Liver (tissue), 3 donors: ENCODE data around the gene MYBPC1.
"Not testable (repeated sequence)": the region's sequence is repeated elsewhere in the genome, so short reads cannot be mapped to it uniquely, and the experiment has no call there.

ENCODE experiments used
- JUND ChIP-seq, 2 donors: IDR thresholded peaks; 2 replicates each; pipeline ENCODE4 v1.6.1; 2016; ENCODE audit warnings: antibody characterized with exemption in 2 of 2
- TF ChIP-seq, protein P1 (sequence below): IDR thresholded peaks from 2 replicates; pipeline ENCODE4 v1.6.1; 2016; ENCODE audit warnings: antibody characterized with exemption, mild to moderate bottlenecking
- TF ChIP-seq, protein P2 (sequence below): fragments of 150-350 bp; IDR thresholded peaks from 2 replicates; pipeline ENCODE4 v1.5.1; 2017; ENCODE audit warnings: improper control_type of control experiment, low read depth, low read length; ENCODE audit not compliant: missing input control
- donor health status: healthy.
- donor health status: healthy.

DNA sequence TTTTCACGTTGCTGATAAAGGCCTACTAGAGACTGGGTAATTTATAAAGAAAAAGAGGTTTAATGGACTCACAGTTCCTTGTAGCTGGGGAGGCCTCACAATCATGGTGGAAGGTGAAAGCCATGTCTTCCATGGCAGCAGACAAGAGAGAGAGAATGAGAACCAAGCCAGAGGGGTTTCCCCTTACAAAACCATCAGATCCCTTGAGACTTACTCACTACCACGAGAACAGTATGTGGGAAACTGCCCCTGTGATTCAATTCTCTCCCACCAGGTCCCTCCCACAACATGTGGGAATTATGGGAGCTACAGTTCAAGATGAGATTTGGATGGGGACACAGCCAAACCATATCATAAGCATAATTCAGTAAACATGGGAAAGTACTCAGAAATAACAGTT, 65.9 kb downstream of the MYBPC1 start:
- TF ChIP-seq, protein P1, sequence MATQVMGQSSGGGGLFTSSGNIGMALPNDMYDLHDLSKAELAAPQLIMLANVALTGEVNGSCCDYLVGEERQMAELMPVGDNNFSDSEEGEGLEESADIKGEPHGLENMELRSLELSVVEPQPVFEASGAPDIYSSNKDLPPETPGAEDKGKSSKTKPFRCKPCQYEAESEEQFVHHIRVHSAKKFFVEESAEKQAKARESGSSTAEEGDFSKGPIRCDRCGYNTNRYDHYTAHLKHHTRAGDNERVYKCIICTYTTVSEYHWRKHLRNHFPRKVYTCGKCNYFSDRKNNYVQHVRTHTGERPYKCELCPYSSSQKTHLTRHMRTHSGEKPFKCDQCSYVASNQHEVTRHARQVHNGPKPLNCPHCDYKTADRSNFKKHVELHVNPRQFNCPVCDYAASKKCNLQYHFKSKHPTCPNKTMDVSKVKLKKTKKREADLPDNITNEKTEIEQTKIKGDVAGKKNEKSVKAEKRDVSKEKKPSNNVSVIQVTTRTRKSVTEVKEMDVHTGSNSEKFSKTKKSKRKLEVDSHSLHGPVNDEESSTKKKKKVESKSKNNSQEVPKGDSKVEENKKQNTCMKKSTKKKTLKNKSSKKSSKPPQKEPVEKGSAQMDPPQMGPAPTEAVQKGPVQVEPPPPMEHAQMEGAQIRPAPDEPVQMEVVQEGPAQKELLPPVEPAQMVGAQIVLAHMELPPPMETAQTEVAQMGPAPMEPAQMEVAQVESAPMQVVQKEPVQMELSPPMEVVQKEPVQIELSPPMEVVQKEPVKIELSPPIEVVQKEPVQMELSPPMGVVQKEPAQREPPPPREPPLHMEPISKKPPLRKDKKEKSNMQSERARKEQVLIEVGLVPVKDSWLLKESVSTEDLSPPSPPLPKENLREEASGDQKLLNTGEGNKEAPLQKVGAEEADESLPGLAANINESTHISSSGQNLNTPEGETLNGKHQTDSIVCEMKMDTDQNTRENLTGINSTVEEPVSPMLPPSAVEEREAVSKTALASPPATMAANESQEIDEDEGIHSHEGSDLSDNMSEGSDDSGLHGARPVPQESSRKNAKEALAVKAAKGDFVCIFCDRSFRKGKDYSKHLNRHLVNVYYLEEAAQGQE = not testable (repeated sequence)
- TF ChIP-seq, protein P2, sequence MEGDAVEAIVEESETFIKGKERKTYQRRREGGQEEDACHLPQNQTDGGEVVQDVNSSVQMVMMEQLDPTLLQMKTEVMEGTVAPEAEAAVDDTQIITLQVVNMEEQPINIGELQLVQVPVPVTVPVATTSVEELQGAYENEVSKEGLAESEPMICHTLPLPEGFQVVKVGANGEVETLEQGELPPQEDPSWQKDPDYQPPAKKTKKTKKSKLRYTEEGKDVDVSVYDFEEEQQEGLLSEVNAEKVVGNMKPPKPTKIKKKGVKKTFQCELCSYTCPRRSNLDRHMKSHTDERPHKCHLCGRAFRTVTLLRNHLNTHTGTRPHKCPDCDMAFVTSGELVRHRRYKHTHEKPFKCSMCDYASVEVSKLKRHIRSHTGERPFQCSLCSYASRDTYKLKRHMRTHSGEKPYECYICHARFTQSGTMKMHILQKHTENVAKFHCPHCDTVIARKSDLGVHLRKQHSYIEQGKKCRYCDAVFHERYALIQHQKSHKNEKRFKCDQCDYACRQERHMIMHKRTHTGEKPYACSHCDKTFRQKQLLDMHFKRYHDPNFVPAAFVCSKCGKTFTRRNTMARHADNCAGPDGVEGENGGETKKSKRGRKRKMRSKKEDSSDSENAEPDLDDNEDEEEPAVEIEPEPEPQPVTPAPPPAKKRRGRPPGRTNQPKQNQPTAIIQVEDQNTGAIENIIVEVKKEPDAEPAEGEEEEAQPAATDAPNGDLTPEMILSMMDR = not testable (repeated sequence)
- not testable (repeated sequence) for TF ChIP-seq JUND (IDR thresholded peaks at IDR 0.05)
